ENCODE results near the gene LINGO3.

DNA sequence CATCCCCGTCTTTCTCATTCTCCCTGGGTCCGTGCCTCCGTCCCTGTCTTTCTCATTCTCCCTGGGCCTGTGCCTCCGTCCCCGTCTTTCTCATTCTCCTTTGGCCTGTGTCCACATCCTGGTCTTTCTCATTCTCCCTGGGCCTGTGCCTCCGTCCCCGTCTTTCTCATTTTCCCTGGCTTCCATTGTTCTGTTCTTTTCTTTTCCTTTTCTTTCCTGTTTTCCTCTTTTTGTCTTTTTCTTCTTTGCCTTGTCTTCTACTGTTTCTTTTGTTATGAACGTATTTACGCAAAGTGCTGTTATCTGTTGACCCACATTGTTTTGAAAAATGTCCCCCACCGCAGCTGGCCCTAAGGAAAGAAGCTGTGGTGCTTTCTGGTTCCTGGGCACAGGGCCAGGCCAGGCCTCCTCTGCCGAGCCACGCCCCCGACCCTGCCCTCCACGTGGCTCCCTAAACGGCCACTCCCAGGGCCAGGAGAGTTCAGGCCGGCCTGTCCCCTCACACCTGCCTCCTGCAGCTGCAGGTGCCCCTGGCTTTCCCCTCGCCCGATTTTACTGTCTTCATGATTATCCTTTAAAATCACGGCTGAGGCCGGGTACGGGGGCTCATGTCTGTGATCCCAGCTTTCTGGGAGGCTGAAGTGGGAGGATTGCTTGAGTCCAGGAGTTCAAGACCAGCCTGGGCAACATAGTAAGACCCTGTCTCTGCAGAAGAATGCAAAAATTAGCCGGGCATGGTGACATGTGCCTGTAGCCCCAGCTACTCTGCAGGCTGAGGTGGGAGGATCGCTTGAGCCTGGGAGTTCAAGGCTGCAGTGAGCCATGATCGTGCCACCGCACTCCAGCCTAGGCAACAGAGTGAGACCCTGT, 38.1 kb upstream of the LINGO3 start:
- TF ChIP-seq POLR2A (IDR thresholded peaks at IDR 0.05) = no peak
- TF ChIP-seq, protein P1, sequence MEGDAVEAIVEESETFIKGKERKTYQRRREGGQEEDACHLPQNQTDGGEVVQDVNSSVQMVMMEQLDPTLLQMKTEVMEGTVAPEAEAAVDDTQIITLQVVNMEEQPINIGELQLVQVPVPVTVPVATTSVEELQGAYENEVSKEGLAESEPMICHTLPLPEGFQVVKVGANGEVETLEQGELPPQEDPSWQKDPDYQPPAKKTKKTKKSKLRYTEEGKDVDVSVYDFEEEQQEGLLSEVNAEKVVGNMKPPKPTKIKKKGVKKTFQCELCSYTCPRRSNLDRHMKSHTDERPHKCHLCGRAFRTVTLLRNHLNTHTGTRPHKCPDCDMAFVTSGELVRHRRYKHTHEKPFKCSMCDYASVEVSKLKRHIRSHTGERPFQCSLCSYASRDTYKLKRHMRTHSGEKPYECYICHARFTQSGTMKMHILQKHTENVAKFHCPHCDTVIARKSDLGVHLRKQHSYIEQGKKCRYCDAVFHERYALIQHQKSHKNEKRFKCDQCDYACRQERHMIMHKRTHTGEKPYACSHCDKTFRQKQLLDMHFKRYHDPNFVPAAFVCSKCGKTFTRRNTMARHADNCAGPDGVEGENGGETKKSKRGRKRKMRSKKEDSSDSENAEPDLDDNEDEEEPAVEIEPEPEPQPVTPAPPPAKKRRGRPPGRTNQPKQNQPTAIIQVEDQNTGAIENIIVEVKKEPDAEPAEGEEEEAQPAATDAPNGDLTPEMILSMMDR (IDR thresholded peaks at IDR 0.05) = no peak

All from suprapubic skin (tissue), 3 donors.